ENCODE measurements around the gene C2orf69. TPM values are rescaled to one million over a fixed set of nuclear protein-coding genes. Genes with fewer than 3 reads are reported as not detected.

C2orf69 gene
- total RNA-seq, 1 donor from 2014 or later: 11.3 TPM

- peaks cover 30% of the 10 kb centered on the region for H3K36me3 ChIP-seq
- no peaks in the 10 kb centered on the region for H3K9me3 ChIP-seq
- intact Hi-C loops (cut with DNase I): no loop called here
- ATAC-seq (no peak), DNase-seq (no peak)
- H3K4me1 ChIP-seq: no peaks in the 10 kb centered on the region
- H3K27me3 ChIP-seq: no peaks in the 10 kb centered on the region
- no peak overlapping the region for H3K27ac ChIP-seq
- no peak for TF ChIP-seq CTCF (IDR thresholded peaks at IDR 0.05)
- no peak overlapping the region for H3K4me3 ChIP-seq
These were observed 18.2 kb downstream of the C2orf69 start for GRCh38 chr2:199929262-199929661.

DNA sequence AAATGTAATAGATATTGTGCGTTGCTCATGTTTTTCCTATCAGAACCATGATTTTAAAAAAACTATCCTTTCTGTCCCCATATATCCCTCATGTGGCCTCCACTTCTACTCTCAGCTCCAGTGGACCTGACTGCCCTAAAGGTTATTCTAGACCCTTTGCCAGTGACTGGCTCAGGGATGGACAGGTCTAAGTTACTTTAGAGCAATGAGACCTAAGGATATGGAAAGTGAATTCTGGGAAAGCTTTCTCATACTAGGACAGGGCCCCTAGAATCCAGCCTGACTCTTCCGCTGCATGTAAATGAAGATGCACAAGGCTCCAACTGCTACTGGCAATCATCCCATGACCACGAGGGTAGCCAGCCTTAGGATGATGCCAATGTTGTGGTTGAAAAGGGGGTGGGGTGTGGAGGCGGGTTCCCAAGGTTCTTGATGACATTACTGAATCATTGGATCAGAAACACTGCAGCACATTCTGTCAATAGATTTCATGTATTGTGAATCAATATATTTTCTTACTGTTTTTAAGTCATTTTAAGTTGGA is 21.3 kb downstream of the C2orf69 start:
- TF ChIP-seq CTCF (IDR thresholded peaks at IDR 0.05): no peak
- ATAC-seq (no peak), DNase-seq (no peak)
- Histone ChIP-seq H3K4me1 (no peaks in the 10 kb centered on the region), H3K9me3 (no peaks in the 10 kb centered on the region), H3K27me3 (no peaks in the 10 kb centered on the region), H3K27ac (no peak overlapping the region), H3K36me3 (peaks cover 47% of the 10 kb centered on the region), H3K4me3 (no peak overlapping the region)
- intact Hi-C loops (cut with DNase I): no loop called here

GRCh38 chr2:199933466-199933865 is 22.4 kb downstream of the C2orf69 start:
- H3K9me3 ChIP-seq: no peaks in the 10 kb centered on the region
- no peaks in the 10 kb centered on the region for H3K4me1 ChIP-seq
- DNase-seq (no peak), ATAC-seq (no peak)
- peaks cover 56% of the 10 kb centered on the region for H3K36me3 ChIP-seq
- no peak overlapping the region for H3K27ac ChIP-seq
- intact Hi-C loops (cut with DNase I): no loop called here
- H3K4me3 ChIP-seq: no peak overlapping the region
- no peaks in the 10 kb centered on the region for H3K27me3 ChIP-seq
- no peak for TF ChIP-seq CTCF (IDR thresholded peaks at IDR 0.05)

DNA sequence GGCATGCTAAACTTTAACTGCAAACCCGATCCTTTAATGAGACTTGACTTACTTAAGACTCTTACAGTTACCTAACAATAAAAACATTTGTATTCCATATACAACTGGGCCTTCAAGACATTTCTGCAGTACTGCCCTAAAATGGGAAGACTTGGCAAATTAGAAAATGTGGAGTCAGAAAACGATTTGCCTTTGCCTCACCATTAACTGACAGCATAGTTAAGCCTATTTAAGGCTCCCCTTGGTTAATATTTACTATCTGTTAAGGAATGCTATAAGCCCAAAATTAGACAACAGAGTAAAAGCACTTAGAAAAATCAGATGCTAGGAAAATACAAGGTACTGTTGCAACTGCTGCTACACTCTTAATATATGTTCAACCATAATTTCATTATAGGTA is 25.5 kb downstream of the C2orf69 start:
- ATAC-seq (no peak), DNase-seq (no peak)
- Histone ChIP-seq H3K36me3 (peaks cover 67% of the 10 kb centered on the region), H3K4me1 (no peaks in the 10 kb centered on the region), H3K9me3 (no peaks in the 10 kb centered on the region), H3K4me3 (no peak overlapping the region), H3K27me3 (no peaks in the 10 kb centered on the region), H3K27ac (no peak overlapping the region)
- intact Hi-C loops (cut with DNase I): no loop called here
- TF ChIP-seq CTCF (IDR thresholded peaks at IDR 0.05): no peak

- no peak overlapping the region for H3K4me3 ChIP-seq
- no peaks in the 10 kb centered on the region for H3K27me3 ChIP-seq
- no peak for TF ChIP-seq CTCF (IDR thresholded peaks at IDR 0.05)
- no peaks in the 10 kb centered on the region for H3K4me1 ChIP-seq
- DNase-seq: no peak
- no peak for ATAC-seq
- H3K36me3 ChIP-seq: peaks cover 74% of the 10 kb centered on the region
- H3K9me3 ChIP-seq: no peaks in the 10 kb centered on the region
- intact Hi-C loops (cut with DNase I): no loop called here
- H3K27ac ChIP-seq: no peak overlapping the region
These were observed 29.3 kb downstream of the C2orf69 start for GRCh38 chr2:199940373-199940772.

DNA sequence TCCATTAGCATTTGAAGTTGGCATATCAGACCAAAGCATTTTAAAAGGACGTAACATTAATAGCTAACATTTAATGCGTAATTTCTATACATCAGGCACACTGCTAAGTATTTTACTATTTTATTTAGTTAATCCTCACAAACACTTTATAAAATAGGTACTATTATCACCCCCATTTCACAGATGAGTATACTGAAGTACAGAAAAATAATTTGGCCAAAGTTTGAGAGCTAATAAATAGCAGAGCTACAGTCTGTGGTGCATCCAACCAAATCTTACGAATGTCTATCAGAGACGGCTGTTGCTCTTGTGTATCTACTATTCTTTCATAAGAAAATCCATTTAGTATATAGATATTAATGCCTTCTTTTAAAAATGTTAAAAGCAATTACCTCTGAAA is 32.3 kb downstream of the C2orf69 start:
- no peaks in the 10 kb centered on the region for H3K9me3 ChIP-seq
- no peak for TF ChIP-seq CTCF (IDR thresholded peaks at IDR 0.05)
- intact Hi-C loops (cut with DNase I): no loop called here
- H3K27ac ChIP-seq: no peak overlapping the region
- H3K4me1 ChIP-seq: no peaks in the 10 kb centered on the region
- no peak for DNase-seq
- no peak overlapping the region for H3K4me3 ChIP-seq
- no peak for ATAC-seq
- H3K36me3 ChIP-seq: peaks cover 77% of the 10 kb centered on the region
- H3K27me3 ChIP-seq: no peaks in the 10 kb centered on the region

Data from upper lobe of right lung (tissue), 1 donor.